SJSA1 (cell line): ENCODE data around the gene DLST. TPM values are rescaled to one million over a fixed set of nuclear protein-coding genes. Genes with fewer than 3 reads are reported as not detected.

ENCODE experiments used
- DNase-seq, 2 experiments: peaks; one replicate each; pipeline ENCODE4 v3.0.0-alpha.2; 2015 to 2020; ENCODE audit warnings: low spot score in 2 of 2, low read depth in 1 of 2
- H3K27ac ChIP-seq: fragments of 250-450 bp; sonication (Bioruptor Pico); 2 replicates; pipeline ENCODE4 v1.5.1; 2020; ENCODE audit warnings: mild to moderate bottlenecking, moderate library complexity
- H3K27me3 ChIP-seq: fragments of 250-450 bp; sonication (Bioruptor Pico); replicated peaks from 2 replicates; pipeline ENCODE4 v1.5.1; 2020; ENCODE audit warnings: mild to moderate bottlenecking, moderate library complexity
- H3K36me3 ChIP-seq: fragments of 250-450 bp; sonication (Bioruptor Pico); 2 replicates; pipeline ENCODE4 v1.5.1; 2020; ENCODE audit warnings: mild to moderate bottlenecking
- H3K4me1 ChIP-seq: fragments of 250-450 bp; sonication (Bioruptor Pico); replicated peaks from 2 replicates; pipeline ENCODE4 v1.6.1; 2021; ENCODE audit warnings: mild to moderate bottlenecking
- H3K4me3 ChIP-seq: fragments of 250-450 bp; sonication (Bioruptor Pico); 2 replicates; pipeline ENCODE4 v1.5.1; 2020; ENCODE audit warnings: mild to moderate bottlenecking
- H3K9me3 ChIP-seq: fragments of 250-450 bp; sonication (Bioruptor Pico); replicated peaks from 2 replicates; pipeline ENCODE4 v1.5.1; 2020; ENCODE audit warnings: mild to moderate bottlenecking
- total RNA-seq: library from RNA; depleted of rRNA; stranded (reverse); fragments of >200 nt; shearing (Covaris generic); gene quantifications from 2 replicates; pipeline ENCODE4 v1.2.3, GENCODE V29; 2014

Gene DLST
- total RNA-seq, 1 experiment from 2014 or later: 34.9 TPM

- Histone ChIP-seq H3K9me3 (no peaks in the 10 kb centered on the region), H3K27me3 (peaks cover 8% of the 10 kb centered on the region; the same call in 1 of the 2 replicates), H3K27ac (no peak overlapping the region), H3K4me3 (no peak overlapping the region), H3K36me3 (no peaks in the 10 kb centered on the region), H3K4me1 (no peaks in the 10 kb centered on the region)
- no peak for DNase-seq
These were observed 14.0 kb upstream of the DLST start for GRCh38 chr14:74867673-74868072.

GRCh38 chr14:74868739-74869138, 13.0 kb upstream of the DLST start:
- no peak overlapping the region for H3K4me3 ChIP-seq
- no peak for DNase-seq
- H3K9me3 ChIP-seq: no peaks in the 10 kb centered on the region
- H3K27ac ChIP-seq: no peak overlapping the region
- H3K4me1 ChIP-seq: no peaks in the 10 kb centered on the region
- H3K27me3 ChIP-seq: peaks cover 8% of the 10 kb centered on the region; the same call in 1 of the 2 replicates
- no peaks in the 10 kb centered on the region for H3K36me3 ChIP-seq

- H3K4me1 ChIP-seq: no peaks in the 10 kb centered on the region
- no peak overlapping the region for H3K4me3 ChIP-seq
- no peaks in the 10 kb centered on the region for H3K9me3 ChIP-seq
- DNase-seq: no peak
- H3K36me3 ChIP-seq: no peaks in the 10 kb centered on the region
- H3K27me3 ChIP-seq: peaks cover 8% of the 10 kb centered on the region; the same call in 1 of the 2 replicates
- no peak overlapping the region for H3K27ac ChIP-seq
These were observed 9.9 kb upstream of the DLST start for GRCh38 chr14:74871819-74872218.

GRCh38 chr14:74875204-74875603, 6.5 kb upstream of the DLST start:
- Histone ChIP-seq H3K36me3 (no peaks in the 10 kb centered on the region), H3K9me3 (no peaks in the 10 kb centered on the region)

GRCh38 chr14:74875941-74876913, 5.5 kb upstream of the DLST start, which contains the start of gene PROX2:
Gene PROX2, minus strand, starts transcription at chr14:74876145. Its CDS starts 12,311 bp downstream, at chr14:74863834.
- H3K27ac ChIP-seq: no peak within 1 kb of the TSS
- no peak within 1 kb of the TSS for H3K4me3 ChIP-seq
- H3K27me3 ChIP-seq: no peaks in the 10 kb centered on the region
- DNase-seq: no peak
- H3K9me3 ChIP-seq: no peaks in the 10 kb centered on the region
- no peaks in the 10 kb centered on the region for H3K4me1 ChIP-seq
- H3K36me3 ChIP-seq: no peaks in the 10 kb centered on the region

More at GRCh38 chr14:74875204-74875603, 6.5 kb upstream of the DLST start:
- Histone ChIP-seq H3K4me1 (no peaks in the 10 kb centered on the region), H3K27ac (no peak overlapping the region), H3K4me3 (no peak overlapping the region), H3K27me3 (no peaks in the 10 kb centered on the region)
- no peak for DNase-seq

- Histone ChIP-seq H3K27ac (no peak overlapping the region), H3K36me3 (peaks cover 23% of the 10 kb centered on the region), H3K9me3 (no peaks in the 10 kb centered on the region), H3K4me1 (peaks cover 14% of the 10 kb centered on the region), H3K4me3 (no peak overlapping the region), H3K27me3 (no peaks in the 10 kb centered on the region)
- DNase-seq: no peak
These were observed 2.1 kb upstream of the DLST start for GRCh38 chr14:74879427-74880182.

GRCh38 chr14:74882103-74882920, 596 bp downstream of the DLST start:
- Histone ChIP-seq H3K9me3 (no peaks in the 10 kb centered on the region), H3K27ac (peak overlapping the region; percentile 65)
- peak in 1 of 2 experiments; percentile 49 for DNase-seq

GRCh38 chr14:74886001-74886400, 4.3 kb downstream of the DLST start:
- no peak overlapping the region for H3K4me3 ChIP-seq
- no peaks in the 10 kb centered on the region for H3K27me3 ChIP-seq
- no peak overlapping the region for H3K27ac ChIP-seq
- H3K9me3 ChIP-seq: no peaks in the 10 kb centered on the region
- peaks cover 14% of the 10 kb centered on the region for H3K4me1 ChIP-seq
- H3K36me3 ChIP-seq: peaks cover 73% of the 10 kb centered on the region
- DNase-seq: no peak

More at GRCh38 chr14:74882103-74882920, 596 bp downstream of the DLST start:
- Histone ChIP-seq H3K4me3 (peak overlapping the region; percentile 98), H3K4me1 (peaks cover 14% of the 10 kb centered on the region), H3K27me3 (no peaks in the 10 kb centered on the region), H3K36me3 (peaks cover 50% of the 10 kb centered on the region)

GRCh38 chr14:74888164-74889158, 6.7 kb downstream of the DLST start:
- no peak for DNase-seq
- Histone ChIP-seq H3K4me3 (no peak overlapping the region), H3K27ac (no peak overlapping the region), H3K4me1 (peaks cover 4% of the 10 kb centered on the region), H3K36me3 (peaks cover 84% of the 10 kb centered on the region), H3K27me3 (no peaks in the 10 kb centered on the region), H3K9me3 (no peaks in the 10 kb centered on the region)

- Histone ChIP-seq H3K4me1 (no peaks in the 10 kb centered on the region), H3K27ac (no peak overlapping the region), H3K36me3 (peaks cover 84% of the 10 kb centered on the region), H3K27me3 (no peaks in the 10 kb centered on the region), H3K4me3 (no peak overlapping the region), H3K9me3 (no peaks in the 10 kb centered on the region)
- DNase-seq: no peak
These were observed 8.5 kb downstream of the DLST start for GRCh38 chr14:74890262-74890661.

- no peaks in the 10 kb centered on the region for H3K4me1 ChIP-seq
- no peak overlapping the region for H3K27ac ChIP-seq
- H3K36me3 ChIP-seq: peaks cover 84% of the 10 kb centered on the region
- H3K27me3 ChIP-seq: no peaks in the 10 kb centered on the region
- H3K4me3 ChIP-seq: no peak overlapping the region
- no peak for DNase-seq
- no peaks in the 10 kb centered on the region for H3K9me3 ChIP-seq
These were observed 10.2 kb downstream of the DLST start for GRCh38 chr14:74891870-74892269.

GRCh38 chr14:74892745-74893144, 11.0 kb downstream of the DLST start:
- Histone ChIP-seq H3K36me3 (peaks cover 88% of the 10 kb centered on the region), H3K4me3 (no peak overlapping the region), H3K27me3 (no peaks in the 10 kb centered on the region), H3K27ac (no peak overlapping the region), H3K4me1 (no peaks in the 10 kb centered on the region), H3K9me3 (no peaks in the 10 kb centered on the region)
- no peak for DNase-seq
